Neural cell (in vitro differentiated cells): ENCODE results near the gene SLC25A42. TPM values are rescaled to one million over a fixed set of nuclear protein-coding genes. Genes with fewer than 3 reads are reported as not detected.
"Not testable (repeated sequence)": the region's sequence is repeated elsewhere in the genome, so short reads cannot be mapped to it uniquely, and the experiment has no call there.

ENCODE experiments used
- H2AFZ ChIP-seq: fragments of 200-600, 300-800 bp; sonication (generic), shearing (Covaris generic); 2 replicates; pipeline ENCODE4 v1.6.0; 2014; ENCODE audit warnings: low read depth, mild to moderate bottlenecking, antibody characterized with exemption, low read length, moderate library complexity
- H3F3A ChIP-seq: fragments of 200-600 bp; shearing (Covaris generic); 2 replicates; pipeline ENCODE4 v1.6.1; 2016; ENCODE audit warnings: mild to moderate bottlenecking, moderate library complexity, mixed read lengths, antibody characterized with exemption, low read length; ENCODE audit not compliant: insufficient read depth, poor library complexity, severe bottlenecking
- H3K27ac ChIP-seq: fragments of 200-600, 300-800 bp; sonication (generic), shearing (Covaris generic); 2 replicates; pipeline ENCODE4 v1.5.1; 2014; ENCODE audit warnings: mild to moderate bottlenecking, low read length, moderate library complexity
- H3K27me3 ChIP-seq: fragments of 300-800, 200-600 bp; sonication (generic), shearing (Covaris generic); 2 replicates; pipeline ENCODE4 v1.6.0; 2014; ENCODE audit warnings: mild to moderate bottlenecking, low read depth, low read length, moderate library complexity; ENCODE audit not compliant: insufficient read depth
- H3K36me3 ChIP-seq: fragments of 300-800, 200-600 bp; sonication (generic), shearing (Covaris generic); 2 replicates; pipeline ENCODE4 v1.5.1; 2014; ENCODE audit warnings: mild to moderate bottlenecking, antibody characterized with exemption, low read length, moderate library complexity; ENCODE audit not compliant: insufficient read depth
- H3K4me2 ChIP-seq: fragments of 300-800, 200-600 bp; sonication (generic), shearing (Covaris generic); 2 replicates; pipeline ENCODE4 v1.6.0; 2014; ENCODE audit warnings: mild to moderate bottlenecking, low read length
- H3K4me3 ChIP-seq: fragments of 300-800, 200-600 bp; sonication (generic), shearing (Covaris generic); 2 replicates; pipeline ENCODE4 v1.5.1; 2014; ENCODE audit warnings: mild to moderate bottlenecking, low read length, moderate library complexity
- H3K79me2 ChIP-seq: fragments of 200-600 bp; shearing (Covaris generic); replicated peaks from 2 replicates; pipeline ENCODE4 v1.6.0; 2014; ENCODE audit warnings: mild to moderate bottlenecking, low read length, moderate library complexity; ENCODE audit not compliant: insufficient read depth
- H3K9ac ChIP-seq: fragments of 300-800, 200-600 bp; sonication (generic), shearing (Covaris generic); 2 replicates; pipeline ENCODE4 v1.6.1; 2016; ENCODE audit warnings: mild to moderate bottlenecking, low read length, mixed read lengths
- H3K9me2 ChIP-seq: fragments of 200-600 bp; shearing (Covaris generic); 2 replicates; pipeline ENCODE4 v1.6.1; 2016; ENCODE audit warnings: mild to moderate bottlenecking, low read length, mixed read lengths; ENCODE audit not compliant: insufficient read depth
- H3K9me3 ChIP-seq: fragments of 200-600, 300-800 bp; sonication (generic), shearing (Covaris generic); 2 replicates; pipeline ENCODE4 v1.6.1; 2016; ENCODE audit warnings: mild to moderate bottlenecking, mixed run types, low read length, moderate library complexity, mixed read lengths
- H4K20me1 ChIP-seq: fragments of 200-600 bp; shearing (Covaris generic); 2 replicates; pipeline ENCODE4 v1.6.1; 2016; ENCODE audit warnings: mild to moderate bottlenecking, mixed run types; ENCODE audit not compliant: insufficient read depth
- EP300 ChIP-seq: fragments of 450-650 bp; conservative IDR thresholded peaks from 2 replicates; pipeline ENCODE4 v1.6.1; 2014; ENCODE audit warnings: antibody characterized with exemption, mild to moderate bottlenecking, moderate library complexity; ENCODE audit not compliant: poor library complexity, severe bottlenecking
- EZH2 ChIP-seq: fragments of 200-600, 300-800 bp; shearing (Covaris generic), sonication (generic); IDR thresholded peaks from 2 replicates; pipeline ENCODE4 v1.6.1; 2014; ENCODE audit warnings: antibody characterized with exemption, low read length, borderline replicate concordance, mild to moderate bottlenecking; ENCODE audit not compliant: insufficient read depth, poor library complexity, severe bottlenecking
- MXI1 ChIP-seq: fragments of 450-650 bp; conservative IDR thresholded peaks from 2 replicates; pipeline ENCODE4 v1.6.1; 2014; ENCODE audit warnings: antibody characterized with exemption, mild to moderate bottlenecking; ENCODE audit not compliant: poor library complexity, severe bottlenecking
- POLR2AphosphoS5 ChIP-seq: IDR thresholded peaks from 2 replicates; pipeline ENCODE4 v1.6.1; 2012
- RAD21 ChIP-seq: fragments of 450-650 bp; conservative IDR thresholded peaks from 2 replicates; pipeline ENCODE4 v1.6.1; 2014; ENCODE audit warnings: antibody characterized with exemption, mild to moderate bottlenecking, moderate library complexity
- SMC3 ChIP-seq: fragments of 450-650 bp; conservative IDR thresholded peaks from 2 replicates; pipeline ENCODE4 v1.6.1; 2014; ENCODE audit warnings: antibody characterized with exemption, mild to moderate bottlenecking, moderate library complexity; ENCODE audit not compliant: poor library complexity
- TAF1 ChIP-seq: IDR thresholded peaks from 2 replicates; pipeline ENCODE4 v1.6.1; 2012; ENCODE audit warnings: low read depth
- polyA plus RNA-seq: library from polyadenylated mRNA; depleted of rRNA; stranded (reverse); fragments of >200 nt; gene quantifications from 2 replicates; pipeline ENCODE4 v1.2.3, GENCODE V29; 2014
- TF ChIP-seq, protein P1 (sequence below): fragments of 450-650 bp; IDR thresholded peaks from 2 replicates; pipeline ENCODE4 v1.5.1; 2014; ENCODE audit warnings: antibody characterized with exemption, mild to moderate bottlenecking, moderate library complexity; ENCODE audit not compliant: poor library complexity, severe bottlenecking
- TF ChIP-seq, protein P2 (sequence below): IDR thresholded peaks from 2 replicates; pipeline ENCODE4 v1.6.1; 2012; ENCODE audit warnings: borderline replicate concordance

Gene SLC25A42
- polyA plus RNA-seq, 1 donor from 2014 or later = 22.7 TPM

DNA sequence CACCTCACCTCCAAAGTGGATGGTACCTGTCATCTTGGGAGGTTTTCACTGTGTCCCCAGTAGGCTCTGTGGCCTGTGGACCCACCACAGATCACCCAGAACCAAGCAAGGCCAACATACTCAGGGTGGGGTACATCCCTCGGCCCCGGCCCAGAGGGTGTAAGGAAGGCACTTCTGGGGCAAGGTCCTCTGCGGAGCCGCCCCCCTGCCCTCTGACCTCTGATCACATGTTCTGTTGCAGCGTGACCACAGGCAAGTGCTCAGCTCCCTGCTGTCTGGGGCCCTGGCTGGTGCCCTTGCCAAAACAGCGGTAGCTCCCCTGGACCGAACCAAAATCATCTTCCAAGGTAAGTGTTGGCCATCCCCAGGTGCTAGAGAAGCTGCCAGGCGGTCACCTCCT is 37.7 kb downstream of the SLC25A42 start:
- Histone ChIP-seq H2AFZ (no peak overlapping the region), H3K4me3 (no peak overlapping the region), H3K27ac (no peak overlapping the region), H3K79me2 (no peaks in the 10 kb centered on the region), H3K36me3 (no peaks in the 10 kb centered on the region), H3K27me3 (no peaks in the 10 kb centered on the region), H4K20me1 (no peaks in the 10 kb centered on the region), H3K9me2 (no peaks in the 10 kb centered on the region), H3K9me3 (no peaks in the 10 kb centered on the region), H3F3A (no peaks in the 10 kb centered on the region), H3K4me2 (no peak overlapping the region), H3K9ac (no peak overlapping the region)
- TF ChIP-seq EP300 (no peak), POLR2AphosphoS5 (no peak), RAD21 (no peak), TAF1 (no peak), EZH2 (no peak), SMC3 (no peak), MXI1 (no peak)
- TF ChIP-seq, protein P1, sequence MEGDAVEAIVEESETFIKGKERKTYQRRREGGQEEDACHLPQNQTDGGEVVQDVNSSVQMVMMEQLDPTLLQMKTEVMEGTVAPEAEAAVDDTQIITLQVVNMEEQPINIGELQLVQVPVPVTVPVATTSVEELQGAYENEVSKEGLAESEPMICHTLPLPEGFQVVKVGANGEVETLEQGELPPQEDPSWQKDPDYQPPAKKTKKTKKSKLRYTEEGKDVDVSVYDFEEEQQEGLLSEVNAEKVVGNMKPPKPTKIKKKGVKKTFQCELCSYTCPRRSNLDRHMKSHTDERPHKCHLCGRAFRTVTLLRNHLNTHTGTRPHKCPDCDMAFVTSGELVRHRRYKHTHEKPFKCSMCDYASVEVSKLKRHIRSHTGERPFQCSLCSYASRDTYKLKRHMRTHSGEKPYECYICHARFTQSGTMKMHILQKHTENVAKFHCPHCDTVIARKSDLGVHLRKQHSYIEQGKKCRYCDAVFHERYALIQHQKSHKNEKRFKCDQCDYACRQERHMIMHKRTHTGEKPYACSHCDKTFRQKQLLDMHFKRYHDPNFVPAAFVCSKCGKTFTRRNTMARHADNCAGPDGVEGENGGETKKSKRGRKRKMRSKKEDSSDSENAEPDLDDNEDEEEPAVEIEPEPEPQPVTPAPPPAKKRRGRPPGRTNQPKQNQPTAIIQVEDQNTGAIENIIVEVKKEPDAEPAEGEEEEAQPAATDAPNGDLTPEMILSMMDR = no peak
- TF ChIP-seq, protein P2, sequence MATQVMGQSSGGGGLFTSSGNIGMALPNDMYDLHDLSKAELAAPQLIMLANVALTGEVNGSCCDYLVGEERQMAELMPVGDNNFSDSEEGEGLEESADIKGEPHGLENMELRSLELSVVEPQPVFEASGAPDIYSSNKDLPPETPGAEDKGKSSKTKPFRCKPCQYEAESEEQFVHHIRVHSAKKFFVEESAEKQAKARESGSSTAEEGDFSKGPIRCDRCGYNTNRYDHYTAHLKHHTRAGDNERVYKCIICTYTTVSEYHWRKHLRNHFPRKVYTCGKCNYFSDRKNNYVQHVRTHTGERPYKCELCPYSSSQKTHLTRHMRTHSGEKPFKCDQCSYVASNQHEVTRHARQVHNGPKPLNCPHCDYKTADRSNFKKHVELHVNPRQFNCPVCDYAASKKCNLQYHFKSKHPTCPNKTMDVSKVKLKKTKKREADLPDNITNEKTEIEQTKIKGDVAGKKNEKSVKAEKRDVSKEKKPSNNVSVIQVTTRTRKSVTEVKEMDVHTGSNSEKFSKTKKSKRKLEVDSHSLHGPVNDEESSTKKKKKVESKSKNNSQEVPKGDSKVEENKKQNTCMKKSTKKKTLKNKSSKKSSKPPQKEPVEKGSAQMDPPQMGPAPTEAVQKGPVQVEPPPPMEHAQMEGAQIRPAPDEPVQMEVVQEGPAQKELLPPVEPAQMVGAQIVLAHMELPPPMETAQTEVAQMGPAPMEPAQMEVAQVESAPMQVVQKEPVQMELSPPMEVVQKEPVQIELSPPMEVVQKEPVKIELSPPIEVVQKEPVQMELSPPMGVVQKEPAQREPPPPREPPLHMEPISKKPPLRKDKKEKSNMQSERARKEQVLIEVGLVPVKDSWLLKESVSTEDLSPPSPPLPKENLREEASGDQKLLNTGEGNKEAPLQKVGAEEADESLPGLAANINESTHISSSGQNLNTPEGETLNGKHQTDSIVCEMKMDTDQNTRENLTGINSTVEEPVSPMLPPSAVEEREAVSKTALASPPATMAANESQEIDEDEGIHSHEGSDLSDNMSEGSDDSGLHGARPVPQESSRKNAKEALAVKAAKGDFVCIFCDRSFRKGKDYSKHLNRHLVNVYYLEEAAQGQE = no peak

DNA sequence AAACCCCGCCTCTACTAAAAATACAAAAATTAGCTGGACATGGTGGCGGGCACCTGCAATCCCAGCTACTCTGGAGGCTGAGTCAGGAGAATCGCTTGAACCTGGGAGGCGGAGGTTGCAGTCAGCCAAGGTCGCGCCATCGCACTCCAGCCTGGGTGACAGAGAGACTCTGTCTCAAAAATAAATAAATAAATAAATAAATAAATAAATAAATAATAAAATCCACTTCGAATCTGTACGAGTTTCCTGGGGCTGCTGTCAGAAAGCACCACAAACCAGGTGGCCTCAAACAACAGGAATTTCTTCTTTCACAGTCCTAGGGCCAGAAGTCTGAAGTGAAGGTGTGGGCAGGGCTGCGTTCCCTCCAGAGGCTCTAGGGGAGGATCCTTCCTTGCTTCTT is 38.8 kb downstream of the SLC25A42 start:
- H3K79me2 ChIP-seq, H3F3A ChIP-seq, H3K4me2 ChIP-seq, H3K9ac ChIP-seq, H3K27me3 ChIP-seq, H3K36me3 ChIP-seq, H3K4me3 ChIP-seq, H2AFZ ChIP-seq, H3K9me2 ChIP-seq, H3K27ac ChIP-seq, H3K9me3 ChIP-seq, H4K20me1 ChIP-seq: not testable (repeated sequence)

DNA sequence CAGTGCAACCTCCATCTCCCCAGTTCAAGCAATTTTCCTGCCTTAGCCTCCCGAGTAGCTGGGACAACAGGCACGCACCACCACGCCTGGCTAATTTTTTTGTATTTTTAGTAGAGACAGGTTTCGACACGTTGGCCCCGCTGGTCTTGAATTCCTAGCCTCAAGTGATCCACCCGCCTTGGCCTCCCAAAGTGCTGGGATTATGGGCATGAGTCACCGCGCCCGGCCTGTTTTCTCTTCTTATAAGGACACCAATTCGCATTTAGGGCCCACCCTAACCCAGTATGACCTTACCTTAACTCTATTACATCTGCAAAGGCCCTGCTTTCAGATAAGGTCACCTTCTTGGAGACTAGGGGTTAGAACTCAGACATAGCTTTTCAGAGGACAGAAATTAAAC is 39.4 kb downstream of the SLC25A42 start:
- Histone ChIP-seq H3K4me2 (no peak overlapping the region), H2AFZ (no peak overlapping the region), H3F3A (no peaks in the 10 kb centered on the region), H3K9me3 (no peaks in the 10 kb centered on the region), H4K20me1 (no peaks in the 10 kb centered on the region), H3K27ac (no peak overlapping the region), H3K9ac (no peak overlapping the region), H3K4me3 (no peak overlapping the region), H3K36me3 (no peaks in the 10 kb centered on the region), H3K27me3 (no peaks in the 10 kb centered on the region), H3K79me2 (no peaks in the 10 kb centered on the region), H3K9me2 (no peaks in the 10 kb centered on the region)
- no peak for TF ChIP-seq SMC3
- TF ChIP-seq, protein P1 = no peak
- TF ChIP-seq POLR2AphosphoS5 = no peak
- no peak for TF ChIP-seq EP300
- TF ChIP-seq, protein P2 = no peak
